RCC 7860 (cell line): Measurements from ENCODE around the gene SLC6A6.

Experiments
- DNase-seq: peaks from one replicate; pipeline ENCODE4 v3.0.0-alpha.2; 2015; ENCODE audit warnings: low spot score
- FAIRE-seq: peaks from 2 replicates; lab custom pipeline; 2012; peaks lifted over from hg19 to GRCh38; lab: Jason Lieb, UNC

The SLC6A6 gene

GRCh38 chr3:14494973-14495300, 92.5 kb downstream of the SLC6A6 start:
- FAIRE-seq (no peak), DNase-seq (no peak)

GRCh38 chr3:14496351-14496750, 93.9 kb downstream of the SLC6A6 start:
- DNase-seq (no peak), FAIRE-seq (no peak)

GRCh38 chr3:14497321-14497720, 94.9 kb downstream of the SLC6A6 start:
- DNase-seq (no peak), FAIRE-seq (no peak)

- DNase-seq (no peak), FAIRE-seq (no peak)
Observed at GRCh38 chr3:14502472-14502871, 100.1 kb downstream of the SLC6A6 start.

GRCh38 chr3:14503033-14503705, 100.8 kb downstream of the SLC6A6 start:
- FAIRE-seq (no peak), DNase-seq (no peak)

GRCh38 chr3:14503706-14504065, 101.3 kb downstream of the SLC6A6 start:
- no peak for FAIRE-seq
- DNase-seq: no peak

GRCh38 chr3:14505001-14505802, 102.8 kb downstream of the SLC6A6 start:
- DNase-seq: no peak
- FAIRE-seq: no peak

- no peak for DNase-seq
Observed at GRCh38 chr3:14505803-14506500, 103.5 kb downstream of the SLC6A6 start.

GRCh38 chr3:14506626-14507304, 104.4 kb downstream of the SLC6A6 start:
- FAIRE-seq (no peak), DNase-seq (no peak)

More at GRCh38 chr3:14505803-14506500, 103.5 kb downstream of the SLC6A6 start:
- FAIRE-seq: no peak

GRCh38 chr3:14507305-14507741, 104.9 kb downstream of the SLC6A6 start:
- FAIRE-seq: no peak
- DNase-seq: no peak

- no peak for DNase-seq
- FAIRE-seq: no peak
Observed at GRCh38 chr3:14507757-14508504, 105.5 kb downstream of the SLC6A6 start.

- DNase-seq: no peak
Observed at GRCh38 chr3:14508505-14508819, 106.1 kb downstream of the SLC6A6 start.

GRCh38 chr3:14508966-14509795, 106.8 kb downstream of the SLC6A6 start:
- FAIRE-seq: no peak
- peak; percentile 8 for DNase-seq

More at GRCh38 chr3:14508505-14508819, 106.1 kb downstream of the SLC6A6 start:
- FAIRE-seq: no peak

GRCh38 chr3:14509796-14510100, 107.3 kb downstream of the SLC6A6 start:
- no peak for FAIRE-seq
- DNase-seq: no peak

- no peak for DNase-seq
- FAIRE-seq: no peak
Observed at GRCh38 chr3:14510838-14511622, 108.6 kb downstream of the SLC6A6 start.

GRCh38 chr3:14511623-14512280, 109.3 kb downstream of the SLC6A6 start:
- FAIRE-seq (no peak), DNase-seq (no peak)

- DNase-seq (no peak), FAIRE-seq (no peak)
Observed at GRCh38 chr3:14512281-14512941, 110.0 kb downstream of the SLC6A6 start.

GRCh38 chr3:14512942-14513327, 110.5 kb downstream of the SLC6A6 start:
- FAIRE-seq (no peak), DNase-seq (no peak)
